GM13977 (cell line): ENCODE data around the gene KRTAP10-5.
"Not testable (repeated sequence)": the region's sequence is repeated elsewhere in the genome, so short reads cannot be mapped to it uniquely, and the experiment has no call there.

Experiments used
- DNase-seq: peaks from one replicate; pipeline ENCODE4 v3.0.0; 2012; ENCODE audit warnings: low spot score
- CTCF ChIP-seq: IDR thresholded peaks from 2 replicates; pipeline ENCODE4 v1.5.1; 2012; ENCODE audit warnings: mild to moderate bottlenecking, control low read depth; ENCODE audit not compliant: insufficient read depth; ENCODE audit errors: extremely low read depth, missing control alignments
- in situ Hi-C: fragments of 300-500 bp; cut with MboI; formaldehyde crosslinking; loops from one replicate; pipeline ENCODE4 v1.12.0; 2022; ENCODE audit warnings: low sequenced_read_pairs, low pct_unique_long_range_greater_than_20kb, mixed read lengths, inconsistent platforms; ENCODE audit not compliant: unreplicated experiment

The KRTAP10-5 gene, protein sequence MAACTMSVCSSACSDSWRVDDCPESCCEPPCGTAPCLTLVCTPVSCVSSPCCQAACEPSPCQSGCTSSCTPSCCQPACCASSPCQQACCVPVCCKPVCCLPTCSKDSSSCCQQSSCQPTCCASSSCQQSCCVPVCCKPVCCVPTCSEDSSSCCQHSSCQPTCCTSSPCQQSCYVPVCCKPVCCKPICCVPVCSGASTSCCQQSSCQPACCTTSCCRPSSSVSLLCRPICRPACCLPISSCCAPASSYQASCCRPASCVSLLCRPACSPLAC

DNA sequence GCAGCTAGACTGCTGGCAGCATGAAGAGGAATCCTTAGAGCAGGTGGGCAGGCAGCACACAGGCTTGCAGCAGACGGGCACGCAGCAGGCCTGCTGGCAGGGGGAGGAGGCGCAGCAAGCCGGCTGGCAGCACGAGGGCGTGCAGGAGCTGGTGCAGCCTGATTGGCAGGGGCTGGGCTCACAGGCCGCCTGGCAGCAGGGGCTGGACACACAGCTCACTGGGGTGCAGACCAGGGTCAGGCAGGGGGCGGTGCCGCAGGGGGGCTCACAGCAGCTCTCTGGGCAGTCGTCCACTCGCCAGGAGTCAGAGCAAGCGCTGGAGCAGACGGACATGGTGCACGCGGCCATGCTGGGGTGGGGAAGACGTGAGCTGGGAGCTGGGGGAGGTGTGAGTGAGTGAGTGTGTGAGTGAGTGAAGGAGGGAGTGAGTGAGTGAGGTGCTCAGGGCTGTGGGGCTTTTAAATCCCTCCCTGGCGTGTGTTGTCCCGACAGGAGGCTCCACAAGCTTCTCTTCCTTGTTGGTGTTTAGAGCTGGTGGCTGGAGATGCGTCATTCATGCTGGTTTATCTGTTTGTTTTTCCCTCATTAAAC, at the start of gene KRTAP10-5:
TSS of gene KRTAP10-5 (minus strand) at position 374 of the 591 bp plus-strand sequence. CDS start at position 348, 26 bp downstream.
- in situ Hi-C loops, DNase-seq: not testable (repeated sequence)

DNA sequence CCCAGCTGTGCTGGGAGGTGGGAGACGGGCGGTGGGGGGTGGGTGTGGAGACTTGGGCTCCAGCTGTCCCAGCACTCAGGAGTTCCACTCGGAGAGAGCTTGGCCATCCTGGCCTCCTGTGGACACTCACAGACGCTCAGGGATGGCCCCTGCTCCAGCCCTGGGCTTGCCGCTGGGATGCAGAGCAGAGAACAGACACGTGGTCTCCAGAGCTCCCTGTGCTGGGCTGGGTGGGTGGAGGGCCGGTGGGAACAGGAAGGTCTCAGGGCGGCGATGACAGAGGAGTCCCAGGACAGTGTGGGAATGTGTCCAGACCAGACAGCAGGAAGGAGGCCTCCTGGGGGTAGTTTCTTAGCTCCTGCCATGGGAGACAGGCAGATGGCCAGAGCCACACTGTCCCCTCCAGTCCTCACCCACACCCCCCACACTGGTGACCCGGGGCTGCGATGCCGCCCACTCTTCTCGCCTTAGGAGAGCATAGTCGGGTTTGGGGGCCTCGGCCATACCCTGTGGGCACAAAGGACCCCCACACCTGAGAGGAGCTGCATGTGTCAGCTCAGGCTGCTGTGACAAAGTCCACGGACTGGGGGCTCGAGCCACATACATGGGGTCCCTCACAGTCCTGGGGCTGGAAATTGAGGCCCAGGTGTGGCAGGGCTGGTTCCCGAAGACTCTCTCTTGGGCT, 48.4 kb upstream of the KRTAP10-5 start:
- no peak for DNase-seq
- TF ChIP-seq CTCF: no peak
- in situ Hi-C loops: no loop called here

- in situ Hi-C loops, DNase-seq: not testable (repeated sequence)
Observed at GRCh38 chr21:44627831-44628233, 47.4 kb upstream of the KRTAP10-5 start.

GRCh38 chr21:44627181-44627822, 46.9 kb upstream of the KRTAP10-5 start:
- in situ Hi-C loops, DNase-seq: not testable (repeated sequence)

GRCh38 chr21:44626673-44627143, 46.3 kb upstream of the KRTAP10-5 start, which contains the start of gene KRTAP10-9:
KRTAP10-9 (plus strand) TSS chr21:44627093; CDS start chr21:44627172, 79 bp downstream.
- no peak for TF ChIP-seq CTCF
- DNase-seq: no peak
- in situ Hi-C loops: no loop called here

- in situ Hi-C loops: no loop called here
- no peak for DNase-seq
- no peak for TF ChIP-seq CTCF
Observed at GRCh38 chr21:44626262-44626661, 45.9 kb upstream of the KRTAP10-5 start.

DNA sequence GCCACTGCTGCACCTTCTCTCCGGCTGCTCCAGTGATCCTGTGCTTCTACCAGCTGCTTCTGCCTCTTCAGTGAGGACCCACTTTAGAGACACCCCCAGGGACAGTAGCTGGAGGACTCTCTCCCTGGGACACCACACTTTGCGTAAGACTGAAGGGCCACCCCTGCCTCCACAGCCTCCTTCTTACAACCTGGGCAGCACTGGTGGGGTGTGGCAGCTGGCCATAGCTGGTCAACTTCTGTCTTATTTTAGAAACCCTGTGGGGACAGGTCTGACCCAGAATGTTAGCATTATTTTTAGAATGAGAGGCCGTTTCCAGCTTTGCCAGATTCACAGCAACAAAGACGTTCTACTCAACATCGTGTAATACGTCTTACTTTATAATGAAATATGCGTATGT, 45.4 kb upstream of the KRTAP10-5 start:
- TF ChIP-seq CTCF: no peak
- in situ Hi-C loops: no loop called here
- no peak for DNase-seq

- in situ Hi-C loops: no loop called here
- no peak for TF ChIP-seq CTCF
Observed at GRCh38 chr21:44623575-44623974, 43.2 kb upstream of the KRTAP10-5 start.

More at GRCh38 chr21:44623575-44623974, 43.2 kb upstream of the KRTAP10-5 start:
- no peak for DNase-seq
